H1 (cell line): ENCODE results near the gene CYP1A1. TPM values are rescaled to one million over a fixed set of nuclear protein-coding genes. Genes with fewer than 3 reads are reported as not detected.

Experiments used
- CTCF ChIA-PET: fragments of 300-600 bp; sonication (Branson Sonifier 250); formaldehyde crosslinking; loops from one replicate; lab custom pipeline; 2021; ENCODE audit not compliant: partially characterized antibody; lab: Charles Lee
- POLR2A ChIA-PET: fragments of 300-600 bp; sonication (Branson Sonifier 250); formaldehyde crosslinking; loops from one replicate; lab custom pipeline; 2021; ENCODE audit warnings: inconsistent platforms; ENCODE audit not compliant: partially characterized antibody; lab: Charles Lee
- DNase-seq, 2 experiments: peaks; one replicate each; pipeline versions ENCODE4 v3.0.0 to v3.0.0-alpha.2; 2010 to 2022; ENCODE audit warnings: low spot score in 2 of 2, low read depth in 1 of 2, mixed read lengths in 1 of 2
- FAIRE-seq: peaks from 2 replicates; lab custom pipeline; 2011; peaks lifted over from hg19 to GRCh38; lab: Jason Lieb, UNC
- H2AFZ ChIP-seq: 2 replicates; pipeline ENCODE4 v1.8.1; 2012; ENCODE audit warnings: low read length, inconsistent platforms
- H2AK5ac ChIP-seq: 2 replicates; pipeline ENCODE4 v1.6.1; 2013; ENCODE audit warnings: low read depth, low read length
- H2BK120ac ChIP-seq: replicated peaks from 2 replicates; pipeline ENCODE3; 2013; ENCODE audit warnings: low read depth, low read length, inconsistent platforms
- H2BK12ac ChIP-seq: 2 replicates; pipeline ENCODE4 v1.6.1; 2013; ENCODE audit warnings: low read depth, low read length
- H2BK15ac ChIP-seq: 2 replicates; pipeline ENCODE4 v1.6.1; 2013; ENCODE audit warnings: low read length
- H2BK20ac ChIP-seq: 2 replicates; pipeline ENCODE4 v1.6.1; 2013; ENCODE audit warnings: low read length
- H2BK5ac ChIP-seq: 2 replicates; pipeline ENCODE4 v1.6.1; 2013; ENCODE audit warnings: low read depth, low read length
- H3K14ac ChIP-seq: 2 replicates; pipeline ENCODE4 v1.6.1; 2013; ENCODE audit warnings: inconsistent platforms; ENCODE audit not compliant: insufficient read length
- H3K18ac ChIP-seq: 2 replicates; pipeline ENCODE4 v1.6.1; 2013; ENCODE audit warnings: low read length; ENCODE audit errors: extremely low read depth
- H3K23ac ChIP-seq: 2 replicates; pipeline ENCODE4 v1.6.1; 2013; ENCODE audit warnings: inconsistent platforms; ENCODE audit not compliant: insufficient read length
- H3K23me2 ChIP-seq: 2 replicates; pipeline ENCODE4 v1.6.1; 2013; ENCODE audit warnings: low read depth, low read length
- H3K27ac ChIP-seq: 2 replicates; pipeline ENCODE4 v1.6.1; 2011; ENCODE audit warnings: low read depth, low read length, inconsistent platforms
- H3K27me3 ChIP-seq, 4 experiments: replicated peaks in 1 of 4; 1 replicate in 1 of 4; 2 replicates in 3 of 4; pipeline versions ENCODE4 v1.6.1 to v1.8.1; 2011 to 2013; ENCODE audit warnings: low read length in 3 of 4, mild to moderate bottlenecking in 3 of 4, inconsistent platforms in 2 of 4, mixed read lengths in 2 of 4, moderate library complexity in 1 of 4; ENCODE audit not compliant: control insufficient read depth in 3 of 4, insufficient read depth in 3 of 4; ENCODE audit errors: extremely low read depth in 1 of 4
- H3K36me3 ChIP-seq, 4 experiments: 2 replicates each; pipeline versions ENCODE4 v1.6.1 to v1.8.1; 2011 to 2013; ENCODE audit warnings: mild to moderate bottlenecking in 4 of 4, low read length in 3 of 4, moderate library complexity in 2 of 4, control low read depth in 1 of 4, inconsistent platforms in 1 of 4; ENCODE audit not compliant: insufficient read depth in 4 of 4, control insufficient read depth in 2 of 4
- H3K4ac ChIP-seq: replicated peaks from 2 replicates; pipeline ENCODE3; 2013; ENCODE audit warnings: low read length, low read depth, mixed read lengths, inconsistent platforms; ENCODE audit not compliant: insufficient read length
- H3K4me1 ChIP-seq, 4 experiments: replicated peaks in 1 of 4; 1 replicate in 1 of 4; 2 replicates in 3 of 4; pipeline versions ENCODE4 v1.6.1 to v1.8.1; 2011 to 2013; ENCODE audit warnings: low read length in 3 of 4, inconsistent platforms in 2 of 4, mixed read lengths in 1 of 4; ENCODE audit not compliant: insufficient read depth in 4 of 4, control insufficient read depth in 3 of 4
- H3K4me2 ChIP-seq, 2 experiments: 2 replicates each; pipeline versions ENCODE4 v1.6.1 to v1.8.1; 2011 to 2013; ENCODE audit warnings: low read depth in 2 of 2, low read length in 2 of 2, control low read depth in 1 of 2, inconsistent platforms in 1 of 2, mild to moderate bottlenecking in 1 of 2; ENCODE audit not compliant: insufficient read depth in 1 of 2
- H3K4me3 ChIP-seq, 4 experiments: fragments of 200-600, 300-600 bp in 1 of 4; sonication (generic), shearing (Covaris generic), sonication (Bioruptor Twin) in 1 of 4; 2 replicates each; pipeline versions ENCODE4 v1.5.1 to v1.8.1; 2011 to 2016; ENCODE audit warnings: low read length in 4 of 4, low read depth in 3 of 4, control low read depth in 2 of 4, inconsistent platforms in 2 of 4, mild to moderate bottlenecking in 2 of 4, mixed read lengths in 1 of 4, moderate library complexity in 1 of 4; ENCODE audit not compliant: insufficient read depth in 2 of 4; ENCODE audit errors: extremely low read depth in 1 of 4
- H3K56ac ChIP-seq: replicated peaks from 2 replicates; pipeline ENCODE3; 2013; ENCODE audit warnings: low read depth, mild to moderate bottlenecking, mixed read lengths, low read length, inconsistent platforms; ENCODE audit not compliant: insufficient read length
- H3K79me1 ChIP-seq: 2 replicates; pipeline ENCODE4 v1.6.1; 2013; ENCODE audit warnings: low read depth, low read length, control low read depth
- H3K79me2 ChIP-seq, 2 experiments: 2 replicates each; pipeline versions ENCODE4 v1.6.1 to v1.8.1; 2012 to 2013; ENCODE audit warnings: low read length in 2 of 2, mild to moderate bottlenecking in 2 of 2, inconsistent platforms in 1 of 2; ENCODE audit not compliant: insufficient read depth in 2 of 2, control insufficient read depth in 1 of 2
- H3K9ac ChIP-seq, 4 experiments: replicated peaks in 1 of 4; 1 replicate in 1 of 4; 2 replicates in 3 of 4; pipeline versions ENCODE4 v1.6.1 to v1.8.1; 2011 to 2013; ENCODE audit warnings: low read depth in 3 of 4, low read length in 3 of 4, control low read depth in 2 of 4, mild to moderate bottlenecking in 2 of 4, moderate library complexity in 2 of 4, inconsistent platforms in 1 of 4; ENCODE audit errors: extremely low read depth in 1 of 4
- H3K9me3 ChIP-seq, 2 experiments: 2 replicates each; pipeline versions ENCODE4 v1.6.1 to v1.8.1; 2012 to 2013; ENCODE audit warnings: mild to moderate bottlenecking in 2 of 2, moderate library complexity in 2 of 2, control low read depth in 1 of 2, inconsistent platforms in 1 of 2, low read depth in 1 of 2, low read length in 1 of 2, mixed read lengths in 1 of 2; ENCODE audit not compliant: insufficient read depth in 2 of 2
- H4K20me1 ChIP-seq, 2 experiments: replicated peaks in 1 of 2; 2 replicates each; pipeline versions ENCODE3 to v1.8.1; 2011 to 2013; ENCODE audit warnings: inconsistent platforms in 2 of 2, low read length in 2 of 2, mild to moderate bottlenecking in 1 of 2; ENCODE audit not compliant: insufficient read depth in 2 of 2, control insufficient read depth in 1 of 2
- H4K5ac ChIP-seq: 2 replicates; pipeline ENCODE4 v1.6.1; 2013; ENCODE audit warnings: low read length, low read depth, mixed read lengths, inconsistent platforms; ENCODE audit not compliant: insufficient read length
- H4K8ac ChIP-seq: 2 replicates; pipeline ENCODE4 v1.8.0; 2013; ENCODE audit warnings: mild to moderate bottlenecking, moderate library complexity, low read length, inconsistent platforms; ENCODE audit not compliant: insufficient read depth; ENCODE audit errors: extremely low read depth
- H4K91ac ChIP-seq: replicated peaks from 2 replicates; pipeline ENCODE3; 2013; ENCODE audit warnings: low read length, mixed read lengths, inconsistent platforms; ENCODE audit not compliant: insufficient read length
- CHD1 ChIP-seq: IDR thresholded peaks from 2 replicates; pipeline ENCODE4 v1.6.1; 2012; ENCODE audit warnings: low read depth, low read length, improper control_type of control experiment
- CHD2 ChIP-seq: IDR thresholded peaks from 2 replicates; pipeline ENCODE4 v1.6.1; 2012; ENCODE audit warnings: low read length, improper control_type of control experiment
- EP300 ChIP-seq, 2 experiments: IDR thresholded peaks; 1 replicate in 1 of 2; 2 replicates in 1 of 2; pipeline ENCODE4 v1.6.1; 2011 to 2012; ENCODE audit warnings: low read depth in 2 of 2, low read length in 2 of 2, mild to moderate bottlenecking in 2 of 2, borderline replicate concordance in 1 of 2, inconsistent platforms in 1 of 2, moderate library complexity in 1 of 2
- JUND ChIP-seq: IDR thresholded peaks from 2 replicates; pipeline ENCODE4 v1.6.1; 2011; ENCODE audit warnings: mild to moderate bottlenecking, improper control_type of control experiment, low read length
- PHF8 ChIP-seq: fragments of 200-600 bp; sonication (generic); conservative IDR thresholded peaks from 2 replicates; pipeline ENCODE4 v1.7.1; 2012; ENCODE audit warnings: low read depth, mild to moderate bottlenecking, inconsistent platforms, low read length, moderate library complexity
- POU5F1 ChIP-seq: IDR thresholded peaks from 2 replicates; pipeline ENCODE4 v1.6.1; 2011; ENCODE audit warnings: low read depth, mild to moderate bottlenecking, low read length, moderate library complexity
- RAD21 ChIP-seq, 2 experiments: IDR thresholded peaks in 1 of 2; conservative IDR thresholded peaks in 1 of 2; 2 replicates each; pipeline ENCODE4 v1.6.1; 2011; ENCODE audit warnings: low read depth in 2 of 2, low read length in 2 of 2, improper control_type of control experiment in 1 of 2, inconsistent platforms in 1 of 2, mild to moderate bottlenecking in 1 of 2, moderate library complexity in 1 of 2
- SUZ12 ChIP-seq: fragments of 200-600 bp; sonication (generic); IDR thresholded peaks from 2 replicates; pipeline ENCODE4 v1.6.1; 2012; ENCODE audit warnings: mild to moderate bottlenecking, inconsistent platforms, low read length, moderate library complexity, mixed read lengths
- ZNF274 ChIP-seq: IDR thresholded peaks from 2 replicates; pipeline ENCODE4 v1.7.0; 2012; ENCODE audit warnings: low read length, borderline replicate concordance; ENCODE audit errors: extremely low read depth
- WGBS, 2 experiments: shearing (Covaris generic) in 1 of 2; methylation state at CpG; one replicate each; pipeline versions ENCODE4 v1.1.6 to v1.1.7; 2013 to 2015; ENCODE audit warnings: low lambda C conversion rate in 2 of 2, mixed read lengths in 2 of 2, inconsistent platforms in 1 of 2, low coverage in 1 of 2, missing lambda C conversion rate in 1 of 2; ENCODE audit not compliant: insufficient replicate concordance in 2 of 2, insufficient coverage in 1 of 2, insufficient read length in 1 of 2; ENCODE audit errors: extremely low coverage in 1 of 2, missing lambda C conversion rate in 1 of 2; 5-methylcytosine and 5-hydroxymethylcytosine counted together
- polyA plus RNA-seq, 7 experiments: library from polyadenylated mRNA; depleted of rRNA in 3 of 7; stranded (reverse) in 5 of 7; unstranded in 2 of 7; fragments of >200 nt in 5 of 7; fragments of 200-250 nt in 2 of 7; gene quantifications; 1 replicate in 5 of 7; 2 replicates in 1 of 7; 4 replicates in 1 of 7; pipeline versions ENCODE4 v1.2.1 to v1.2.3, GENCODE V29; 2011 to 2013; ENCODE audit warnings: missing spikeins in 2 of 7, mixed read lengths in 2 of 7
- total RNA-seq: library from RNA; stranded (reverse); fragmentation: NEBNext Ultra II Directional; extraction: Animal tissue kit (Norgen Biotek cat#: 25700); gene quantifications from 2 replicates; pipeline ENCODE4 v1.2.1, GENCODE V29; 2021
- TF ChIP-seq, protein P1 (sequence below): IDR thresholded peaks from 2 replicates; pipeline ENCODE4 v1.6.1; 2011; ENCODE audit warnings: low read depth, mild to moderate bottlenecking, low read length; ENCODE audit not compliant: insufficient read depth

The CYP1A1 gene
- total and polyA plus RNA-seq, 2 of the 8 experiments (the other 6 are each of a cell fraction or from before 2014, with no cell fraction given) = 0.32 to 0.35 TPM

DNA sequence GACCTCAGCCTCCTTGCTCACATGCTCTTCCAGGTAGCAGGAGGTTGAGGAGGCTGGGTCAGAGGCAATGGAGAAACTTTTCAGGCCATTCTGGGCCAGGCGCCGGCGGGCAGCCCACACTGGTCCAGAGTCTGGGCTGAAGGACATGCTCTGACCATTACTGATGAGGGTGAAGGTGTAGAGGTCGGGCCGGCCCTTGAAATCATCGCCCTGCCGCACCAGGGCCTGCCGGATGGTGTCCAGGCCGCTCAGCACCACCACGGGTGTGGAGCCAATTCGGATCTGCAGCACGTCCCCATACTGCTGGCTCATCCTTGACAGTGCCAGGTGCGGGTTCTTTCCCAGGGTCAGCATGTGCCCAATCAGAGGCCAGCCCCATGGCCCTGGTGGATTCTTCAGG lies 2.7 kb downstream of the CYP1A1 start:
- peaks cover 11% of the 10 kb centered on the region; the same call in 1 of the 2 replicates for H3K23me2 ChIP-seq
- peaks cover 0 to 5% (median 0%) of the 10 kb centered on the region in 4 experiments; a peak in 3 of 7 replicates for H3K4me1 ChIP-seq
- DNase-seq = no peak
- H3K9ac ChIP-seq = no peak overlapping the region
- H4K20me1 ChIP-seq = no peaks in the 10 kb centered on the region
- peak overlapping the region; percentile 39; the same call in 1 of the 2 replicates for H2BK12ac ChIP-seq
- no peak overlapping the region for H3K18ac ChIP-seq
- no peak overlapping the region for H3K4ac ChIP-seq
- no peaks in the 10 kb centered on the region for H3K79me2 ChIP-seq
- no peaks in the 10 kb centered on the region for H3K36me3 ChIP-seq
- ChIA-PET POLR2A (no interaction called here), CTCF (interaction anchor here (1.2 kb wide), 1 partner anchor 8 kb away, joined by 4 read pairs; no protein-coding TSS in a partner anchor)
- no peak overlapping the region for H2BK20ac ChIP-seq
- WGBS, 2 experiments = 90% methylated on average over 13 of the region's 13 CpGs; no CpG with 5 or more reads in 1 of the 2 experiments
- no peak overlapping the region for H4K5ac ChIP-seq
- no peak overlapping the region for H4K91ac ChIP-seq
- H3K4me2 ChIP-seq = no peak overlapping the region
- no peak overlapping the region for H2AK5ac ChIP-seq
- H2AFZ ChIP-seq = no peak overlapping the region
- H3K9me3 ChIP-seq = no peaks in the 10 kb centered on the region
- H3K14ac ChIP-seq = no peak overlapping the region
- H2BK5ac ChIP-seq = no peak overlapping the region
- peaks cover 9 to 26% (median 22%) of the 10 kb centered on the region in 4 experiments for H3K27me3 ChIP-seq
- no peak overlapping the region for H2BK120ac ChIP-seq
- FAIRE-seq = no peak
- H3K79me1 ChIP-seq = no peaks in the 10 kb centered on the region
- H3K4me3 ChIP-seq = no peak overlapping the region
- no peak overlapping the region for H3K23ac ChIP-seq
- H3K56ac ChIP-seq = no peak overlapping the region
- H4K8ac ChIP-seq = no peak overlapping the region
- H3K27ac ChIP-seq = no peak overlapping the region
- 0 out of 2 replicates have a peak overlapping the region, but pooled peaks have one; percentile 16 for H2BK15ac ChIP-seq
- TF ChIP-seq PHF8 = no peak
- TF ChIP-seq EP300 (IDR thresholded peaks at IDR 0.05; ENCODE audit: borderline replicate concordance in 1 of 2, low read depth in 2 of 2, low read length in 2 of 2) = no peak
- TF ChIP-seq POU5F1 = no peak
- no peak for TF ChIP-seq JUND
- no peak for TF ChIP-seq CHD2
- no peak for TF ChIP-seq RAD21 (IDR thresholded peaks at IDR 0.05 in 1 of 2, conservative IDR thresholded peaks at IDR 0.05 in 1 of 2; ENCODE audit: low read depth in 2 of 2, low read length in 2 of 2)
- no peak for TF ChIP-seq SUZ12
- no peak for TF ChIP-seq ZNF274
- no peak for TF ChIP-seq CHD1
- TF ChIP-seq, protein P1, sequence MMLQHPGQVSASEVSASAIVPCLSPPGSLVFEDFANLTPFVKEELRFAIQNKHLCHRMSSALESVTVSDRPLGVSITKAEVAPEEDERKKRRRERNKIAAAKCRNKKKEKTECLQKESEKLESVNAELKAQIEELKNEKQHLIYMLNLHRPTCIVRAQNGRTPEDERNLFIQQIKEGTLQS = no peak
